ENCODE results near the gene CHRNA1. TPM values are rescaled to one million over a fixed set of nuclear protein-coding genes. Genes with fewer than 3 reads are reported as not detected.

The CHRNA1 gene
- total and polyA plus RNA-seq, 10 of the 15 experiments (the other 5 are each of a cell fraction or from before 2014, with no cell fraction given): 0.05 to 0.14 TPM; not detected in 8

GRCh38 chr2:174763780-174764179 lies 492 bp downstream of the CHRNA1 start:
- no peaks in the 10 kb centered on the region for H4K20me1 ChIP-seq (ENCODE audit: control insufficient read depth, insufficient read depth)
- BruUV-seq (replicated peaks): no TSS peak
- in situ Hi-C loops (cut with MboI): no loop called here
- POLR2A ChIA-PET: no interaction called here
- TF ChIP-seq ETV6 (conservative IDR thresholded peaks at IDR 0.05 in 1 of 2, IDR thresholded peaks at IDR 0.05 in 1 of 2; ENCODE audit: borderline replicate concordance in 1 of 2, low read depth in 1 of 2) (no peak), FOS (IDR thresholded peaks at IDR 0.05; ENCODE audit: borderline replicate concordance, extremely low read depth, insufficient read length) (no peak), PKNOX1 (IDR thresholded peaks at IDR 0.05) (no peak), NRF1 (conservative IDR thresholded peaks at IDR 0.05; ENCODE audit: low read depth, low read length) (no peak), SRF (IDR thresholded peaks at IDR 0.05; ENCODE audit: low read depth in 2 of 2, low read length in 2 of 2) (no peak), DPF2 (IDR thresholded peaks at IDR 0.05) (no peak), GABPA (IDR thresholded peaks at IDR 0.05; ENCODE audit: low read depth) (no peak), RELA (IDR thresholded peaks at IDR 0.05; ENCODE audit: borderline replicate concordance, partially characterized antibody) (no peak), CREM (IDR thresholded peaks at IDR 0.05; ENCODE audit: low read depth) (no peak), CBX3 (IDR thresholded peaks at IDR 0.05; ENCODE audit: borderline replicate concordance, low read depth) (no peak), ZNF384 (IDR thresholded peaks at IDR 0.05; ENCODE audit: borderline replicate concordance, low read depth, low read length) (no peak), CREB1 (IDR thresholded peaks at IDR 0.05; ENCODE audit: low read depth) (no peak), ZZZ3 (IDR thresholded peaks at IDR 0.05; ENCODE audit: control insufficient read depth, insufficient read length, low read depth) (no peak), SMAD5 (IDR thresholded peaks at IDR 0.05; ENCODE audit: low read depth) (no peak), TCF3 (IDR thresholded peaks at IDR 0.05; ENCODE audit: borderline replicate concordance, insufficient read depth, low read depth, low read length) (no peak), SKIL (IDR thresholded peaks at IDR 0.05; ENCODE audit: low read depth, poor library complexity, severe bottlenecking) (no peak)
- intact Hi-C loops (cut with micrococcal nuclease; ENCODE audit: unreplicated experiment): no loop called here
- H3K27me3 ChIP-seq (replicated peaks in 1 of 2; ENCODE audit: control insufficient read depth in 2 of 2, insufficient read depth in 2 of 2, low read length in 1 of 2): no peaks in the 10 kb centered on the region
- no peak for ATAC-seq
- H3K9ac ChIP-seq (ENCODE audit: control insufficient read depth, insufficient read depth, low read length): no peak overlapping the region
- no peak overlapping the region for H2AFZ ChIP-seq (ENCODE audit: control insufficient read depth, low read depth, low read length)
- H3K27ac ChIP-seq (ENCODE audit: control insufficient read depth, insufficient read depth): no peak overlapping the region
- no peak for DNase-seq (ENCODE audit: low read depth, low spot score)
- no peak overlapping the region for H3K4me2 ChIP-seq (ENCODE audit: control insufficient read depth, insufficient read depth)
- no peak for FAIRE-seq
- CTCF ChIA-PET: interaction anchor here (1.2 to 6.4 kb wide), 6 partner anchors 8 to 230 kb away, joined by 4 to 43 read pairs (median 8); no protein-coding TSS in a partner anchor
- RAD21 ChIA-PET (ENCODE audit: unreplicated experiment): interaction anchor here (2.6 kb wide), 1 partner anchor 15 kb away, joined by 15 read pairs; no protein-coding TSS in a partner anchor
- H3K4me1 ChIP-seq (ENCODE audit: control insufficient read depth, insufficient read depth, low read length): peaks cover 5% of the 10 kb centered on the region
- no peak overlapping the region for H3K4me3 ChIP-seq
- SMC1A ChIA-PET (ENCODE audit: uncharacterized antibody, unreplicated experiment): interaction anchor here (1.0 to 2.0 kb wide), 3 partner anchors 12 to 82 kb away, joined by 3 to 9 read pairs (median 7); no protein-coding TSS in a partner anchor
- no peaks in the 10 kb centered on the region for H3K79me2 ChIP-seq (ENCODE audit: control insufficient read depth, insufficient read depth, low read length)
- WGBS (ENCODE audit: insufficient coverage, insufficient replicate concordance, low lambda C conversion rate, missing lambda C conversion rate): 29% methylated on average over 4 of the region's 4 CpGs
- no peaks in the 10 kb centered on the region for H3K36me3 ChIP-seq (ENCODE audit: control insufficient read depth in 2 of 2, insufficient read depth in 2 of 2, low read length in 1 of 2)
- no peaks in the 10 kb centered on the region for H3K9me3 ChIP-seq (replicated peaks; ENCODE audit: control insufficient read depth, insufficient read depth, low read length)
